Measurements from ENCODE around the gene OAF.

OAF gene

GRCh38 chr11:120221115-120221752 lies 10.4 kb downstream of the OAF start:
- no peak for DNase-seq (ENCODE audit: low read depth, low spot score)

GRCh38 chr11:120222916-120223315 lies 12.1 kb downstream of the OAF start:
- DNase-seq (ENCODE audit: low read depth, low spot score) = no peak

- no peak for DNase-seq (ENCODE audit: low read depth, low spot score)
Observed at GRCh38 chr11:120223793-120224192, 13.0 kb downstream of the OAF start.

- DNase-seq (ENCODE audit: low read depth, low spot score) = no peak
Observed at GRCh38 chr11:120224361-120224760, 13.5 kb downstream of the OAF start.

GRCh38 chr11:120224972-120225909 lies 14.4 kb downstream of the OAF start:
- no peak for DNase-seq (ENCODE audit: low read depth, low spot score)

GRCh38 chr11:120226242-120226641 lies 15.4 kb downstream of the OAF start:
- DNase-seq (ENCODE audit: low read depth, low spot score) = no peak

GRCh38 chr11:120226714-120227113 lies 15.9 kb downstream of the OAF start:
- DNase-seq (ENCODE audit: low read depth, low spot score) = no peak

- no peak for DNase-seq (ENCODE audit: low read depth, low spot score)
Observed at GRCh38 chr11:120227228-120227852, 16.5 kb downstream of the OAF start.

GRCh38 chr11:120228794-120229384 lies 18.1 kb downstream of the OAF start:
- DNase-seq (ENCODE audit: low read depth, low spot score) = no peak

- no peak for DNase-seq (ENCODE audit: low read depth, low spot score)
Observed at GRCh38 chr11:120229451-120230424, 18.9 kb downstream of the OAF start.

GRCh38 chr11:120230433-120231071 lies 19.7 kb downstream of the OAF start:
- DNase-seq (ENCODE audit: low read depth, low spot score) = no peak

GRCh38 chr11:120231963-120232362 lies 21.1 kb downstream of the OAF start:
- DNase-seq (ENCODE audit: low read depth, low spot score) = no peak

GRCh38 chr11:120233207-120233803 lies 22.5 kb downstream of the OAF start:
- DNase-seq (ENCODE audit: low read depth, low spot score) = no peak

- no peak for DNase-seq (ENCODE audit: low read depth, low spot score)
Observed at GRCh38 chr11:120235024-120235628, 24.3 kb downstream of the OAF start.

- no peak for DNase-seq (ENCODE audit: low read depth, low spot score)
Observed at GRCh38 chr11:120236169-120237107, 25.6 kb downstream of the OAF start.

GRCh38 chr11:120238968-120239620 lies 28.3 kb downstream of the OAF start:
- no peak for DNase-seq (ENCODE audit: low read depth, low spot score)

GRCh38 chr11:120239713-120240640 lies 29.1 kb downstream of the OAF start, which contains the start of gene POU2F3:
POU2F3 (plus strand) TSS chr11:120240140; CDS start chr11:120240344, 204 bp downstream.
- DNase-seq (ENCODE audit: low read depth, low spot score) = no peak
